RWPE2 (cell line): Measurements from ENCODE around the gene CACNA1S.

ENCODE experiments used
- ATAC-seq: fragments of 200-7000 bp; cut with Tn5 transposase; 3 replicates; pipeline ENCODE4 v1.9.1; 2021; ENCODE audit warnings: low read depth
- DNase-seq: peaks from one replicate; pipeline ENCODE4 v3.0.0-alpha.2; 2020; ENCODE audit warnings: low spot score
- H3K27ac ChIP-seq: fragments of 450-650 bp; 2 replicates; pipeline ENCODE4 v1.5.1; 2017; ENCODE audit warnings: mild to moderate bottlenecking; ENCODE audit not compliant: poor library complexity, severe bottlenecking
- H3K27me3 ChIP-seq: fragments of 250-450 bp; sonication (Bioruptor Pico); 2 replicates; pipeline ENCODE4 v1.5.1; 2021; ENCODE audit warnings: mild to moderate bottlenecking, moderate library complexity; ENCODE audit not compliant: insufficient read depth, poor library complexity, severe bottlenecking
- H3K36me3 ChIP-seq: fragments of 250-450 bp; sonication (Bioruptor Pico); 2 replicates; pipeline ENCODE4 v1.5.1; 2020; ENCODE audit warnings: low read depth, mild to moderate bottlenecking, moderate library complexity
- H3K4me1 ChIP-seq: fragments of 250-450 bp; sonication (Bioruptor Pico); 2 replicates; pipeline ENCODE4 v1.5.1; 2021; ENCODE audit warnings: mild to moderate bottlenecking, moderate library complexity; ENCODE audit not compliant: insufficient read depth, poor library complexity, severe bottlenecking
- H3K4me3 ChIP-seq: fragments of 250-450 bp; sonication (Bioruptor Pico); 2 replicates; pipeline ENCODE4 v1.5.1; 2021; ENCODE audit warnings: mild to moderate bottlenecking, moderate library complexity; ENCODE audit not compliant: severe bottlenecking
- H3K9me3 ChIP-seq: fragments of 250-450 bp; sonication (Bioruptor Pico); 2 replicates; pipeline ENCODE4 v1.5.1; 2021; ENCODE audit warnings: mild to moderate bottlenecking, moderate library complexity; ENCODE audit not compliant: severe bottlenecking
- TF ChIP-seq, protein P1 (sequence below): fragments of 450-650 bp; IDR thresholded peaks from one replicate; pipeline ENCODE4 v1.5.1; 2017; ENCODE audit warnings: mild to moderate bottlenecking, moderate library complexity; ENCODE audit not compliant: poor library complexity, severe bottlenecking

CACNA1S gene

GRCh38 chr1:201020721-201021629 is 91.3 kb downstream of the CACNA1S start:
- TF ChIP-seq, protein P1, sequence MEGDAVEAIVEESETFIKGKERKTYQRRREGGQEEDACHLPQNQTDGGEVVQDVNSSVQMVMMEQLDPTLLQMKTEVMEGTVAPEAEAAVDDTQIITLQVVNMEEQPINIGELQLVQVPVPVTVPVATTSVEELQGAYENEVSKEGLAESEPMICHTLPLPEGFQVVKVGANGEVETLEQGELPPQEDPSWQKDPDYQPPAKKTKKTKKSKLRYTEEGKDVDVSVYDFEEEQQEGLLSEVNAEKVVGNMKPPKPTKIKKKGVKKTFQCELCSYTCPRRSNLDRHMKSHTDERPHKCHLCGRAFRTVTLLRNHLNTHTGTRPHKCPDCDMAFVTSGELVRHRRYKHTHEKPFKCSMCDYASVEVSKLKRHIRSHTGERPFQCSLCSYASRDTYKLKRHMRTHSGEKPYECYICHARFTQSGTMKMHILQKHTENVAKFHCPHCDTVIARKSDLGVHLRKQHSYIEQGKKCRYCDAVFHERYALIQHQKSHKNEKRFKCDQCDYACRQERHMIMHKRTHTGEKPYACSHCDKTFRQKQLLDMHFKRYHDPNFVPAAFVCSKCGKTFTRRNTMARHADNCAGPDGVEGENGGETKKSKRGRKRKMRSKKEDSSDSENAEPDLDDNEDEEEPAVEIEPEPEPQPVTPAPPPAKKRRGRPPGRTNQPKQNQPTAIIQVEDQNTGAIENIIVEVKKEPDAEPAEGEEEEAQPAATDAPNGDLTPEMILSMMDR, result peak; percentile 19
- H3K27me3 ChIP-seq, result no peaks in the 10 kb centered on the region
- H3K4me1 ChIP-seq, result peaks cover 14% of the 10 kb centered on the region
- no peaks in the 10 kb centered on the region for H3K36me3 ChIP-seq
- DNase-seq, result no peak
- H3K4me3 ChIP-seq, result no peak overlapping the region
- no peaks in the 10 kb centered on the region for H3K9me3 ChIP-seq
- ATAC-seq, result no peak
- no peak overlapping the region for H3K27ac ChIP-seq

DNA sequence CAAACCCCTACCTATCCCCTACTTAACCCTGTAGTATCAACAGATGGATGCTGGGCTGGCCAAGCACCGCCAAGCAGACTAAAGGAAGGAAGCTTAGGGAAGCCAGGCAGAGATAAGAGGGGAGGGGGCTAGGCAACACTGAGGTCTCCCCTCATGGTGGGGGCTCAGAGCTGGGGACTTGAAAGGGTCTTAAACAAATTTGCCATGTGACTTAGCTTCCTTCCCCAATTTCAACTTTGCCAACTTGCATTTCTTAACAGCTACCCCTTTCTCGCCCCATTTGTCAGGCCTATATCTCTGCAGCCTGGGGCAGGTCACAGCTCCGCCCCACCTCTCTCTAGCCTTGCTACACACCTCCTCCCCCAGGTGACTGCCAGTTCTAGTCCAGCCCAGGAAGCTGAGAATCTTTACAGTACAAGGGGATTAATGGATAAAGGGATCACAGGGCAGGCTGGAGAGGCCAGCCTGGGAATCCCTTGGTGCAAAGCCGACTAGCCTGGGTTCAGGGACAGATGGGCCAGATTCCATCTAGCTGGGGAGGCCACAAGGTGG is 92.1 kb downstream of the CACNA1S start:
- DNase-seq, result no peak
- Histone ChIP-seq H3K4me1 (peaks cover 14% of the 10 kb centered on the region), H3K36me3 (no peaks in the 10 kb centered on the region), H3K9me3 (no peaks in the 10 kb centered on the region), H3K27me3 (no peaks in the 10 kb centered on the region), H3K27ac (no peak overlapping the region), H3K4me3 (no peak overlapping the region)
- TF ChIP-seq, protein P1, result no peak
- ATAC-seq, result peak; percentile 28; the same call in 1 of the 3 replicates

DNA sequence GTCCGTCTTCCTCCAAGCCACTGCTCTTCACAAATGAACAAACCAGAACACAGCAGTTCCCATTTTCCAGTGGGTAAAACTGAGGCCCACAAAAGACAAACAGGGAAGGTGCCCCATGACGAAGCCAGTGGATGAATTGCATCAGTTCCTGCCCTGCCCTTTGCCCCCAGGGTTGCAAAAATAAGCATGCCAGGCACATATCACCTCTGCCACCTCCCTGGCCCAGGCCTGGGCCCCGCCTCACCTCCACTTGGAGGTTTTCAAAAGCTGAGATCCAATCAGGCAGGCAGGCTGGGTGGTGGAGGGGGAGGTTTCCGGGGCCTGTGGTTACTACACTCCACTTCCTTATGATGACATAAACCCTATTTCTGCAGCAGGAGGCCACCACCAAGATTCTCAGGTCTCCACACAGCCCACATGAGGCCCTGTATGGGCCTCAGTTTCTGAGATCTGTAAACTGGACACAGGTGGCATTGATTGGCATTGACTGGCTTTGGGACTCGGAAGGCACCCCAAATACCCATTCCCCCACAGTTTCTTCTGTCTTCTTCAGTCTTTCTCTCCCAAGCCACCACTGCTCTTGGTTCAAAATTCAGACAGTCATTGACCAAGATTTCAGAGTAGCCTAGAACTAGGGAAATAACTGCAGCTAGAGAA is 92.8 kb downstream of the CACNA1S start:
- TF ChIP-seq, protein P1, result no peak
- Histone ChIP-seq H3K27ac (no peak overlapping the region), H3K9me3 (no peaks in the 10 kb centered on the region), H3K27me3 (no peaks in the 10 kb centered on the region), H3K4me3 (no peak overlapping the region), H3K36me3 (no peaks in the 10 kb centered on the region), H3K4me1 (peaks cover 16% of the 10 kb centered on the region)
- peak; percentile 60 for ATAC-seq
- no peak for DNase-seq

DNA sequence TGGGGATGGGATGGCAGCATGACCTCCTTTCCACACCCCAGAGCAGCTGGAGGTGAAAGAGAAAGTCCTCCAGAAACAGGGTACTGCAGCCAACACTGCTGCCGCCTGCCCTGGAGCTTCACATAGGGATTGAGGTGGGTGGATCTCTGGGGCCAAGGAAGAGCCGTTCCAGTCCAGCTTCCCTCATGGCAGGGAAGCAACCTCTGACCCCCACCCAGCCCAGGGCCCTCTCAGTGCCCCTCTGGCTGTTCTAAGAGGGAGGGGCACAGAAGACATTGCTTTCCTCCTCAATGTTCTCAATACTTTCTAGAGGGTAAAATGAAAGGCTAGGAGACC is 94.4 kb downstream of the CACNA1S start:
- no peaks in the 10 kb centered on the region for H3K36me3 ChIP-seq
- H3K4me1 ChIP-seq, result peaks cover 16% of the 10 kb centered on the region
- DNase-seq (no peak), ATAC-seq (no peak)
- no peak overlapping the region for H3K27ac ChIP-seq
- no peak overlapping the region for H3K4me3 ChIP-seq
- no peaks in the 10 kb centered on the region for H3K27me3 ChIP-seq
- TF ChIP-seq, protein P1, result no peak
- H3K9me3 ChIP-seq, result no peaks in the 10 kb centered on the region
